Measurements from ENCODE around the gene HOXA11.

Gene HOXA11

GRCh38 chr7:27179503-27180430, 5.3 kb downstream of the HOXA11 start:
- DNase-seq = no peak

GRCh38 chr7:27179030-27179429, 6.0 kb downstream of the HOXA11 start:
- DNase-seq = no peak

DNA sequence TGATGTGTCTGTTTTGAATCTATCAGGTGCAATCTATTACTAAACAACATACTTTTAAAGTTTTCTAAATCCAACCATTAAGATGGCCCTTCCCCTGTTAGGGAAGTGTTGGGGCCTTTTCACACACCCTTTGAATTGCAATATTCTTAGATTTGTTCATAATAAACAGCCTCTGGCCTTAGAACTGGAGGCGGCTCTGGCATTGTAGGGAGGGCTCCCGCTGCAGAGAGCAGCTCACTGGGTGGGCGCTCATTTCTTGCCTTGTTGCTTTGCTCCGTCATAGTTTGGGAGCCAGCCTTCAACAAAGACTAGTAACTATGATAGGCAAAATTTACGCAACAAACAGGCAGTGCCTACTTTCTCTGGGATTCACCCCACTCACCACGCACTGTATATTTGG, 6.7 kb downstream of the HOXA11 start:
- no peak for DNase-seq

- no peak for DNase-seq
These were observed 7.2 kb downstream of the HOXA11 start for GRCh38 chr7:27177795-27178320.

DNA sequence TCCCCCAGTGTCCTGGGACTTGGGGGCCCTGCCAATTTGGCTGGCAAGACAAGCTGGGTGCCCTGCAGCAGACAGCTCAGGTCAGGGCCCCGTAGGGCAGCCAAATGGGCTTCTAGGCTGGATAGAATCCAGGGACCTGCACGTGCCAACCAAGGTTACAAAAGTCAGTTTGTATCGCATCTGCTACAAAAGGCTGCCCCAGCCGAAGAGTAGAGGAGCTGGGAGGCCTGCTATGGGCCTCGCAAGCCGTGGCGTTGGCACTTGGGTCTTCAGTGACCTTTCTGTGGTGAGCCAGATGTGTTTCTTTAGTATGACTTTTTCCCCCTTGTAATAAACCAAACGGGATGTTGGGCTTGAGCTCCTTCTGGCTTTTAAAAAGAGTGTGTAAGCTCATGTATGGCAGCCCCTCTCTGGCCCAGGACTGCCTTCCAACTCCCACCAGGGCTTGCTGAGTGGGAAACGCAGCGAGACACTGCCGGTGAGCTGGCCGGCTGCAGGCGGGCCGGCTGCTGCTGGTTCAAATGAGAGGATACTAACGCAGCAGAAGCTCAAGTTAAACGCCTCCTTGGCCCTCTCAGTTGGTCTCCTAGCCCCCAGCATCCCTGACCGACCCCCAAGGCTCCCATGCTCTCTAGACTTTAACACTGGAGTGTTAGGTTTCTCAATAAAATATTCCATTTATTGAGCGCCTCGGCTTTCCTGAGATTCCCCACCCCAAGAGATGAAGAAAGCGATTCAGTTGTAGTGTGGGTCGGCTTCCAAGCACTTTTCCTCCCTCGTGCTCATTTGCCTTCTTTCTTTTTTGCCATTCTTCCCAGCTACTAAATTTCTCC, 7.9 kb downstream of the HOXA11 start:
- no peak for DNase-seq

GRCh38 chr7:27176524-27176845, 8.5 kb downstream of the HOXA11 start:
- DNase-seq = no peak

- DNase-seq = no peak
These were observed 9.2 kb downstream of the HOXA11 start for GRCh38 chr7:27175626-27176523.

GRCh38 chr7:27174874-27175625, 10.0 kb downstream of the HOXA11 start:
- no peak for DNase-seq

- peak; percentile 61 for DNase-seq
These were observed 10.8 kb downstream of the HOXA11 start, which contains the start of gene HOXA10 for GRCh38 chr7:27173956-27174873. HOXA10 (minus strand) TSS chr7:27174320; CDS start chr7:27174306, 14 bp downstream.

DNA sequence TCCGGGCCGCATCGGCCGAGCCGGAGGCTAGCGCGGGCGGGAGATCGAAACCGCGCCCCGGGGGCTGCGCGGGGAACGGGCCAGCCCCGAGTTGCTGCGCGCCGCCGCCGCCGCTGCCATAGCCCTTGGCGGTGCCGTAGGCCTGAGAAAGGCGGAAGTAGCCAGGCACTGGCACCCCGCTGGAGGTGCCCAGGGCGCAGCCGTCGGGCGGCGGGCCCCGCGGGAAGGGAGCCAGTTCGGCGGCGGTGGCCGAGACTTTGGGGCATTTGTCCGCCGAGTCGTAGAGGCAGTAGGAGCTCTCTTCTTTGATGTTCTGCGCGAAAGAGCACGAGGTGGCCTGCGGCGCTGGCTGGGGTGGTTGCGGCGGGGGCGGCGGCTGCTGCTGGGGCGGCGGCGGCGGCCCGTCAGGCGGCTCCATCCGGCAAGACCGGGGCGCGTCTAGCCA, 11.5 kb downstream of the HOXA11 start:
- DNase-seq = peak; percentile 57

- DNase-seq = peak; percentile 57
These were observed 12.1 kb downstream of the HOXA11 start for GRCh38 chr7:27172823-27173510.

DNA sequence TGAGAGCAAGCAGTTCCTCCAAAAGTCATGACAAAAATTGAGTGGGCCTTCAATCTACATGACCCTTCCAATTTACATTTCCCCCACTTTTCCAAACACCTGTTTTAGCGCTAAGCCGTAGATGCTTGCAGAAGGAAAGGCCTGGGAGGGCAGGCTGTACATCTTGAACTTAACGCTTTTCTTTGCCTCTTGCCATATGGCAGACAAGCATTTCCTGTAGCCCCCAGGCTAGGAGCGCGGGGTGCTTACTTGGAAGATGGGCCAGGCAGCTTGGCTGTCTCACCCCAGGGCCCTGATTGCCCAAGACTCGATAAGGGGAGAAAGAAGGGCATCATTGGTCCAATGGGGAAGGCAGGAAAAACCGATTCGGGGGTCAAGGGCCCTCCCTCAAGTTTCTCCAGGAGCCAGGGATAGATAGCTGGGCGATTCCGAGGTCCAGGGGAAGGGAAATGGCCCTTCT, 12.7 kb downstream of the HOXA11 start:
- DNase-seq = peak; percentile 41

- peak; percentile 51 for DNase-seq
These were observed 13.3 kb downstream of the HOXA11 start for GRCh38 chr7:27171637-27172314.

GRCh38 chr7:27171325-27171636, 13.8 kb downstream of the HOXA11 start:
- DNase-seq = peak; percentile 37

DNA sequence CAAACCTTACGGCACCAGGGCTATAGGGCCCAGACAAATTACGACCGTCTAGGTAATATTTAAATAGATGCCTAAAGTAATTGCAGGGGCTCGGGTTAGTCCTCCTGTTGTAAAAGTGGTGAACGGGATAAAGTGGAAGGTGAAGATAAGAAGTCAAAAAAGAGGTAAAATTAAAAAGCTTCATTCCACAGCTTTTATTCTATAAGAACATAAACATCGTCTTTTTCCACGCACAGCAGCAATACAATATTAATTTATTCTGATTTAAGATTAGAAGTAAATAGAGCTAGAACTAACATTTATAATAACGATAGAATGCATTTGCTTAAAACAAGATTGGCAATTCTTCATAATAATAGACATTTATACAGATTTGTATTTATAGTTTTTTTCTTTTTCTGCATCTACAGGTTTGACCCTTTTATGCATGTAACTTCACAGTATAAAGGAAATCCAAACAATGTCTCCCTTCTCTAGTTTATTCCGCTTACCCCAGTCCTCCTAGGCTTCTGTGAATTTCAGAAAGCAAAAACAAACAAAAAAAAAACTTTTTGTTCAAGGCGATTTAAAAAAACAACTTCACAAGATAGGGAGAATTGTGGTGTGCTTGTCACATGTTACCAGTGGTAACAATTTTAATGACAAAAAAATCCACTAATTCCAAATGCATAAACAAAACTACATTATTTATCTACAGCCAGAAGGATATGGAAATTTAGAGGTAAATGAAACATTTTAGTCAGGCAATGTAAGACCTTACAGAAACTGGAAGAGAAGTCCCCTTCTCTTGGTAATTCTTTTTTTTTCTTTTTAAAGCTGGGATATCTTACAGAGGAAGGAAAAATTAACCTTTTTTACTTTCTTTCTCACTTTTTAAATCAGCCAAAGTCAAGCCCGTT, 14.4 kb downstream of the HOXA11 start:
- peak; percentile 59 for DNase-seq

- DNase-seq = peak; percentile 75
These were observed 15.2 kb downstream of the HOXA11 start for GRCh38 chr7:27169658-27170425.

DNA sequence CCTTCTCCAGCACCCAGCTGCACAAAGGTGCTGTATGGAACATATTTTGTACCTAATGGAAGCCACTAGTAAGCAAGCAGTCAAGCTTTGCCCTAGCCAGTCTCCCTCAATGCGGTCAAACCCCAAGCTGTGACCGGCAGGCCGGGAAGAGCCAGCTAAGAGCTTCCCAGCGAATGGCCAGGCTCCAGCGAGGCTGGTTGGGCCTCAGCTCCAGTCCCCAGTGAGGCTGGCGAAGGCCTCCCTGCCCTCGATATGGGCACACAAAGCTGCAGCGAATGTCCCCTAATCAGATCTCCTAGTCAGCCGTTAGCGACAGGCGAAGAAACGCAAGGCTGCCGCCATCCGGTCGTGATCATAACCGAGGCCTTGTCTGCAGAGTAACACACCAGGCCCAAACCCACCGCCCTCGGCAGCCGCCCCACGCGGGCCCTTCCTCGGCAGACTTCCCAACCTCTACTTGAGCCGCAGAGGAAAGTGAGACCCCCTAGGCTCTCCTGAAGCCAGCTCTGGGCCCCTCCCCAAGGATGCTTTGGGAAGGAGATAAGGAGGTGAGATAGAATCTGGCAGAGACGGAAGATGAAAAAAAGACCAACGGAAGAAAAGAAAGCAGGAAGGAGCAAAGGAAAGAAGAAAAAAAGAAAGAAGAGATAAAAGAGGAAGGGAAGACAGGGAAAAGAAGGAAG, 16.6 kb downstream of the HOXA11 start:
- peak; percentile 50 for DNase-seq

Data from NCI-H1105 treated with DMSO at 0.1 percent for 48 hours (cell line).